WTC11 (cell line): ENCODE measurements around the gene EIF4H. TPM values are rescaled to one million over a fixed set of nuclear protein-coding genes. Genes with fewer than 3 reads are reported as not detected.
A peak's percentile ranks its signal among the peaks of the same experiment; 100 is the strongest.

Experiments
- ATAC-seq: fragments of 200-7000 bp; cut with Tn5 transposase; 2 replicates; pipeline ENCODE4 v1.10.0; 2021; ENCODE audit warnings: mild to moderate bottlenecking, moderate library complexity
- CTCF ChIA-PET: fragments of 300-600 bp; sonication (Branson Sonifier 250); formaldehyde crosslinking; loops from one replicate; lab custom pipeline; 2021; ENCODE audit warnings: antibody characterized with exemption; lab: Charles Lee
- POLR2A ChIA-PET: fragments of 350-600 bp; sonication (Branson Sonifier 250); formaldehyde crosslinking; loops from one replicate; lab custom pipeline; 2021; ENCODE audit warnings: antibody characterized with exemption; lab: Charles Lee
- DNase-seq: peaks from one replicate; pipeline ENCODE4 v3.0.0; 2021; ENCODE audit warnings: low spot score
- H3K27ac Mint-ChIP-seq: 2 replicates; pipeline ENCODE4 v1.8.0; 2021; ENCODE audit warnings: mixed read lengths
- H3K27me3 Mint-ChIP-seq: 2 replicates; pipeline ENCODE4 v1.8.0; 2021; ENCODE audit warnings: low read depth, mild to moderate bottlenecking, moderate library complexity, mixed read lengths
- H3K36me3 Mint-ChIP-seq: 2 replicates; pipeline ENCODE4 v1.8.0; 2021; ENCODE audit warnings: mixed read lengths
- H3K4me1 Mint-ChIP-seq: 2 replicates; pipeline ENCODE4 v1.8.0; 2022; ENCODE audit warnings: mixed read lengths
- H3K4me3 Mint-ChIP-seq: 2 replicates; pipeline ENCODE4 v1.8.0; 2021; ENCODE audit warnings: mild to moderate bottlenecking, moderate library complexity, mixed read lengths
- H3K9me3 Mint-ChIP-seq: 2 replicates; pipeline ENCODE4 v1.8.0; 2021; ENCODE audit warnings: mixed read lengths
- AR ChIP-seq: fragments of 250-450 bp; sonication (Bioruptor Pico); IDR thresholded peaks from 2 replicates; pipeline ENCODE4 v1.9.0; 2021; ENCODE audit warnings: mild to moderate bottlenecking
- CDX4 ChIP-seq: fragments of 250-450 bp; sonication (Bioruptor Pico); IDR thresholded peaks from 2 replicates; pipeline ENCODE4 v1.9.0; 2021; ENCODE audit warnings: moderate library complexity, mild to moderate bottlenecking, inconsistent platforms, borderline replicate concordance
- CREB1 ChIP-seq: sonication (generic); formaldehyde crosslinking; IDR thresholded peaks from 2 replicates; pipeline ENCODE4 v1.8.0; 2023; ENCODE audit warnings: mild to moderate bottlenecking, missing genetic modification reagents
- CTCF ChIP-seq: fragments of 200-600 bp; IDR thresholded peaks from 2 replicates; pipeline ENCODE4 v1.8.0; 2022; ENCODE audit warnings: antibody characterized with exemption
- E2F1 ChIP-seq: sonication (generic); formaldehyde crosslinking; IDR thresholded peaks from 2 replicates; pipeline ENCODE4 v1.8.0; 2022; ENCODE audit warnings: mild to moderate bottlenecking, missing genetic modification reagents
- ERG ChIP-seq: fragments of 250-450 bp; sonication (Bioruptor Pico); IDR thresholded peaks from 2 replicates; pipeline ENCODE4 v1.8.0; 2021; ENCODE audit warnings: mild to moderate bottlenecking
- ETV6 ChIP-seq: sonication (generic); formaldehyde crosslinking; IDR thresholded peaks from 2 replicates; pipeline ENCODE4 v1.8.1; 2022; ENCODE audit warnings: mild to moderate bottlenecking, missing genetic modification reagents
- OVOL2 ChIP-seq: fragments of 250-450 bp; sonication (Bioruptor Pico); IDR thresholded peaks from 2 replicates; pipeline ENCODE4 v1.9.0; 2021; ENCODE audit warnings: mild to moderate bottlenecking, borderline replicate concordance
- PREB ChIP-seq: sonication (generic); formaldehyde crosslinking; IDR thresholded peaks from 2 replicates; pipeline ENCODE4 v1.8.1; 2022; ENCODE audit warnings: mild to moderate bottlenecking, missing genetic modification reagents, moderate library complexity, borderline replicate concordance
- SOX15 ChIP-seq: fragments of 250-450 bp; sonication (Bioruptor Pico); IDR thresholded peaks from 2 replicates; pipeline ENCODE4 v1.9.0; 2021; ENCODE audit warnings: mild to moderate bottlenecking
- TEAD1 ChIP-seq: sonication (generic); formaldehyde crosslinking; IDR thresholded peaks from 2 replicates; pipeline ENCODE4 v1.8.0; 2022; ENCODE audit warnings: mild to moderate bottlenecking, missing genetic modification reagents
- USF1 ChIP-seq: sonication (generic); formaldehyde crosslinking; IDR thresholded peaks from 2 replicates; pipeline ENCODE4 v1.8.0; 2022; ENCODE audit warnings: mild to moderate bottlenecking, missing genetic modification reagents
- ZBTB21 ChIP-seq: sonication (generic); formaldehyde crosslinking; IDR thresholded peaks from 2 replicates; pipeline ENCODE4 v1.8.1; 2023; ENCODE audit warnings: mild to moderate bottlenecking, missing genetic modification reagents, borderline replicate concordance
- ZNF138 ChIP-seq: sonication (generic); formaldehyde crosslinking; conservative IDR thresholded peaks from 2 replicates; pipeline ENCODE4 v1.8.1; 2022; ENCODE audit warnings: mild to moderate bottlenecking, moderate library complexity, missing genetic modification reagents
- ZNF423 ChIP-seq: fragments of 250-450 bp; sonication (Bioruptor Pico); IDR thresholded peaks from 2 replicates; pipeline ENCODE4 v2.1.2; 2022; ENCODE audit warnings: mild to moderate bottlenecking, moderate library complexity
- ZNF425 ChIP-seq: fragments of 250-450 bp; sonication (Bioruptor Pico); conservative IDR thresholded peaks from 2 replicates; pipeline ENCODE4 v1.9.0; 2021; ENCODE audit warnings: mild to moderate bottlenecking
- ZNF671 ChIP-seq: fragments of 250-450 bp; sonication (Bioruptor Pico); IDR thresholded peaks from 2 replicates; pipeline ENCODE4 v1.8.0; 2021; ENCODE audit warnings: mild to moderate bottlenecking
- total RNA-seq: library from RNA; stranded (reverse); gene quantifications from 3 replicates; pipeline ENCODE4 v1.2.3, GENCODE V29; 2021
- TF ChIP-seq, protein P1 (sequence below): fragments of 250-450 bp; sonication (Bioruptor Pico); IDR thresholded peaks from 2 replicates; pipeline ENCODE4 v1.9.0; 2021; ENCODE audit warnings: mild to moderate bottlenecking

Gene EIF4H
- total RNA-seq, 1 experiment from 2014 or later, result 355 TPM

DNA sequence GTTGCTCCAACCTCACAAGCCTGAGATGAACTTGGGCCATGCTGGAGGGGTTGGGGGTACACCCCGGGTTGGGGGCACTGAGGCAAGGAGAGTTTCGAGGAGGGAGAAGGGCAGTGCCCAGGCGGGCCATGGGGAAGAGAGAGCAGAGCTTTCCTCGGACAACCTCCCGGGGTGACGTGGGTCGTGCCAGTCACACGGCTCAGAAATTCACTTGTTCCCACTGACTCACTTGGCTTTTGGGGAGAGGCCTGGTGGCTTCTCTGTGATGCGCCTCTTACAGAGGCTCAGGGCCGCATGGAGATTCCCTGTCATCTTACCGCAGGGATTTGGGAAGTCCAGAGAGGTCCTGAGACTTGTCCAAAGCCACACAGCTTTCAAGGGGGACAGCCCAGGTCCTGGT, 38.5 kb downstream of the EIF4H start:
- no peaks in the 10 kb centered on the region for H3K4me1 Mint-ChIP-seq
- POLR2A ChIA-PET, result no interaction called here
- no peak overlapping the region for H3K27ac Mint-ChIP-seq
- ATAC-seq (no peak), DNase-seq (no peak)
- CTCF ChIA-PET, result interaction anchor here (0.9 to 3.6 kb wide), 4 partner anchors 10 to 188 kb away, joined by 3 to 17 read pairs (median 4); no protein-coding TSS in a partner anchor
- H3K4me3 Mint-ChIP-seq, result no peak overlapping the region
- no peak for TF ChIP-seq CREB1 (CRISPR knock-in tag)
- TF ChIP-seq E2F1, result no peak
- no peaks in the 10 kb centered on the region; the same call in 1 of the 2 replicates for H3K27me3 Mint-ChIP-seq
- H3K36me3 Mint-ChIP-seq, result no peaks in the 10 kb centered on the region
- no peaks in the 10 kb centered on the region for H3K9me3 Mint-ChIP-seq

GRCh38 chr7:74214816-74215630, 40.9 kb downstream of the EIF4H start:
- Mint-ChIP-seq H3K4me3 (no peak overlapping the region), H3K27ac (peak overlapping the region; percentile 76; the same call in 1 of the 2 replicates), H3K9me3 (no peaks in the 10 kb centered on the region), H3K36me3 (no peaks in the 10 kb centered on the region), H3K4me1 (no peaks in the 10 kb centered on the region), H3K27me3 (no peaks in the 10 kb centered on the region)
- no peak for DNase-seq
- ChIA-PET POLR2A (no interaction called here), CTCF (interaction anchor here (0.6 to 5.0 kb wide), 3 partner anchors 9 to 227 kb away, joined by 3 to 54 read pairs (median 10); no protein-coding TSS in a partner anchor)
- ATAC-seq, result peak; percentile 18; the same call in 1 of the 2 replicates
- TF ChIP-seq CREB1 (CRISPR knock-in tag), result no peak
- no peak for TF ChIP-seq USF1 (CRISPR knock-in tag)
- TF ChIP-seq CDX4 (CRISPR knock-in tag), result no peak
- TF ChIP-seq, protein P1, sequence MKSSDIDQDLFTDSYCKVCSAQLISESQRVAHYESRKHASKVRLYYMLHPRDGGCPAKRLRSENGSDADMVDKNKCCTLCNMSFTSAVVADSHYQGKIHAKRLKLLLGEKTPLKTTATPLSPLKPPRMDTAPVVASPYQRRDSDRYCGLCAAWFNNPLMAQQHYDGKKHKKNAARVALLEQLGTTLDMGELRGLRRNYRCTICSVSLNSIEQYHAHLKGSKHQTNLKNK (CRISPR knock-in tag), result no peak
- no peak for TF ChIP-seq ZNF138
- no peak for TF ChIP-seq ERG (CRISPR knock-in tag)
- no peak for TF ChIP-seq CTCF
- no peak for TF ChIP-seq ETV6
- no peak for TF ChIP-seq SOX15 (CRISPR knock-in tag)
- TF ChIP-seq PREB, result no peak
- no peak for TF ChIP-seq OVOL2 (CRISPR knock-in tag)
- TF ChIP-seq ZBTB21 (CRISPR knock-in tag), result no peak
- TF ChIP-seq AR (CRISPR knock-in tag), result no peak
- no peak for TF ChIP-seq ZNF671 (CRISPR knock-in tag)
- TF ChIP-seq TEAD1 (CRISPR knock-in tag), result no peak
- TF ChIP-seq ZNF423 (CRISPR knock-in tag), result no peak
- no peak for TF ChIP-seq ZNF425 (CRISPR knock-in tag)
